Endodermal cell (in vitro differentiated cells): ENCODE measurements around the gene RAB7A. TPM values are rescaled to one million over a fixed set of nuclear protein-coding genes. Genes with fewer than 3 reads are reported as not detected.

Experiments used
- DNase-seq: peaks from one replicate; pipeline ENCODE4 v3.0.0-alpha.2; 2017
- H3K27ac ChIP-seq: 2 replicates; pipeline ENCODE4 v1.5.1; 2013; ENCODE audit warnings: mild to moderate bottlenecking, low read depth, low read length, moderate library complexity
- H3K27me3 ChIP-seq: 2 replicates; pipeline ENCODE4 v1.6.1; 2013; ENCODE audit warnings: mild to moderate bottlenecking, low read length, moderate library complexity; ENCODE audit not compliant: insufficient read depth, control insufficient read depth, poor library complexity, severe bottlenecking
- H3K36me3 ChIP-seq: 2 replicates; pipeline ENCODE4 v1.7.0; 2013; ENCODE audit warnings: mild to moderate bottlenecking, low read length, moderate library complexity; ENCODE audit not compliant: control insufficient read depth, insufficient read depth
- H3K4me1 ChIP-seq: one replicate; pipeline ENCODE4 v1.7.0; 2013; ENCODE audit warnings: low read length; ENCODE audit not compliant: control insufficient read depth, insufficient read depth
- H3K4me3 ChIP-seq: 2 replicates; pipeline ENCODE4 v1.5.1; 2013; ENCODE audit warnings: mild to moderate bottlenecking, low read length, moderate library complexity
- H3K9ac ChIP-seq: 2 replicates; pipeline ENCODE4 v1.6.1; 2013; ENCODE audit warnings: mild to moderate bottlenecking, low read length, moderate library complexity; ENCODE audit not compliant: poor library complexity, severe bottlenecking; ENCODE audit errors: extremely low read depth
- H3K9me3 ChIP-seq: 2 replicates; pipeline ENCODE4 v1.6.1; 2013; ENCODE audit warnings: mild to moderate bottlenecking, low read length, moderate library complexity; ENCODE audit not compliant: control insufficient read depth
- H3K27ac Mint-ChIP-seq: 2 replicates; pipeline ENCODE4 v1.8.0; 2020; ENCODE audit warnings: mixed read lengths
- H3K27me3 Mint-ChIP-seq: 2 replicates; pipeline ENCODE4 v1.8.0; 2021; ENCODE audit warnings: mild to moderate bottlenecking, mixed read lengths; ENCODE audit not compliant: insufficient read depth
- H3K36me3 Mint-ChIP-seq: 2 replicates; pipeline ENCODE4 v1.8.0; 2020; ENCODE audit warnings: low read depth, mixed read lengths
- H3K4me1 Mint-ChIP-seq: 2 replicates; pipeline ENCODE4 v1.8.0; 2020; ENCODE audit warnings: mixed read lengths
- H3K4me3 Mint-ChIP-seq: 2 replicates; pipeline ENCODE4 v1.8.0; 2020; ENCODE audit warnings: mild to moderate bottlenecking, moderate library complexity, mixed read lengths
- H3K9me3 Mint-ChIP-seq: 2 replicates; pipeline ENCODE4 v1.8.0; 2020; ENCODE audit warnings: mild to moderate bottlenecking, mixed read lengths
- CTCF ChIP-seq: fragments of 200-600 bp; sonication (generic); conservative IDR thresholded peaks from 2 replicates; pipeline ENCODE4 v1.5.0; 2021; ENCODE audit warnings: antibody characterized with exemption, mild to moderate bottlenecking
- WGBS, 2 experiments: methylation state at CpG; one replicate each; pipeline versions ENCODE4 v1.1.5 to v1.1.7; 2013; ENCODE audit warnings: missing lambda C conversion rate in 2 of 2, mixed read lengths in 1 of 2; ENCODE audit not compliant: insufficient coverage in 1 of 2, insufficient read length in 1 of 2; 5-methylcytosine and 5-hydroxymethylcytosine counted together
- total RNA-seq, 2 donors: library from RNA; stranded (reverse); fragmentation: NEBNext Ultra II Directional in 1 of 2; extraction: Animal tissue kit (Norgen Biotek cat#: 25700) in 1 of 2; gene quantifications; 2 replicates in 1 of 2; 3 replicates in 1 of 2; pipeline ENCODE4 v1.2.1, GENCODE V29; 2021

RAB7A gene
- total RNA-seq, 2 donors from 2014 or later = 166 to 194 TPM

DNA sequence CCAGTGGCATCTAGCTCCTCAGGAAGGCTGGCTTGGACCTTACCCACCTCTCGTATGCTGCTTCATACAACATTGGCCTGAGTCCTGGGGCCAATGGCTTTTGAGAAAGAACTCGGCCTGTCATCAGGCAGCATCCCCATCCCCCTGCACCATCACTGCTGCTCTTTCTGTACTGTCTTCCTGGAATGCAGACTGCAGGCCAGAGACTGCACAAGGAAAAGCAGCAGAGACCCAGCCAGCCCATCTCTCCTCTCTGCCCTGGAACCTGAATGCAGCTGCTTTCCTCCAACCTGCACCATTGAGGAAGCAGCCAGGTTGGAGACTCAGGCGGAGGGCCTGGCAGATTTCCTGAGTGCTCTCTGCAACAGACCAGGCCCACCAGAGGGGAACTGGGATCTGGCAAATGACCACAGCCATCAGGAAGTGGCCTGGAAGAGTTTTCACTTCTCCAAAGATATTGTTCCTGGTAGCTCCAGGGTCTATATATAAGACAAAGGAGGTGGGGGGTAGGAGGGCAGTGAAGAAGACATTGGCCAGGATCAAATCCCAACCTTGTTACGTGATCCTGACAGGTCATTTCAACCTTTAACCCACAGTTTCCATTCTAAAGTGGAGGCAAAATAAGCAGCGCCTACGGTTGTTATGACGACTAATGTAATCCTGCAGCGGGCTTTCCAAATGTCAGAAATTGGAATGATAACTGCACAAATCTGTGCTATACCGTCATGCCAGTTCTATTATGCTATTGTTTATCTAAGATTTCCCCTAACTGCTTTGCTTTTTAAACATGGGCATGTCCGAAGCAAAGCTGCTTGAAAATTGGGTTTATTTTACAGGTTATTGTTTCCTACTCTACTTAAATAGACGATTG lies 24.4 kb upstream of the RAB7A start:
- Histone ChIP-seq H3K27me3 (no peaks in the 10 kb centered on the region), H3K9ac (no peak overlapping the region), H3K9me3 (no peaks in the 10 kb centered on the region), H3K36me3 (no peaks in the 10 kb centered on the region), H3K4me3 (no peak overlapping the region), H3K27ac (no peak overlapping the region), H3K4me1 (no peaks in the 10 kb centered on the region)
- WGBS, 2 experiments = 84 to 91% methylated on average over 8 to 11 of the region's 11 CpGs
- no peaks in the 10 kb centered on the region for H3K4me1 Mint-ChIP-seq
- H3K36me3 Mint-ChIP-seq = no peaks in the 10 kb centered on the region
- TF ChIP-seq CTCF = no peak
- H3K4me3 Mint-ChIP-seq = no peak overlapping the region
- H3K27ac Mint-ChIP-seq = no peak overlapping the region
- no peaks in the 10 kb centered on the region for H3K27me3 Mint-ChIP-seq
- no peaks in the 10 kb centered on the region for H3K9me3 Mint-ChIP-seq
- DNase-seq = no peak

- no peaks in the 10 kb centered on the region for H3K27me3 Mint-ChIP-seq
- H3K4me1 ChIP-seq = no peaks in the 10 kb centered on the region
- H3K9me3 Mint-ChIP-seq = no peaks in the 10 kb centered on the region
- no peaks in the 10 kb centered on the region for H3K36me3 ChIP-seq
- no peak overlapping the region for H3K9ac ChIP-seq
- no peak for DNase-seq
- no peak overlapping the region for H3K4me3 ChIP-seq
- H3K9me3 ChIP-seq = no peaks in the 10 kb centered on the region
- H3K36me3 Mint-ChIP-seq = no peaks in the 10 kb centered on the region
- TF ChIP-seq CTCF = no peak
- WGBS, 2 experiments = 94 to 95% methylated on average over 3 of the region's 3 CpGs
- H3K27ac Mint-ChIP-seq = no peak overlapping the region
- H3K4me3 Mint-ChIP-seq = no peak overlapping the region
- H3K27me3 ChIP-seq = no peaks in the 10 kb centered on the region
- no peak overlapping the region for H3K27ac ChIP-seq
- H3K4me1 Mint-ChIP-seq = no peaks in the 10 kb centered on the region
These were observed 23.6 kb upstream of the RAB7A start for GRCh38 chr3:128702391-128702790.

DNA sequence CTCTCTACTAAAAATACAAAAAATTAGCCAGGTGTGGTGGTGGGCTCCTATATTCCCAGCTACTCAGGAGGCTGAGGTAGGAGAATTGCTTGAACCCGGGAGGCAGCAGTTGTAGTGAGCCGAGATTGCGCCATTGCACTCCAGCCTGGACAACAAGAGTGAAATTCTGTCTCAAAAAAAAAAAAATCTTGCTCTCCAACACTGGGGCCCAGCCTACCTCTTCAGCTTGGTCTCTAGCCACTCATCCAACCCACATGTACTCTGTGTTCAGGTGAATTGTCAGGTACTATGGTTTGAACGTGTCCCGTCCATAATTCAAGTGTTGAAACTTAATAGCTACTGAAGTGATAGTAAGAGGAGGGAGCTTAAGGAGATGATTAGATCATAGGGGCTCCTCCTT lies 22.4 kb upstream of the RAB7A start:
- Histone ChIP-seq H3K4me3 (no peak overlapping the region), H3K9ac (no peak overlapping the region), H3K36me3 (no peaks in the 10 kb centered on the region), H3K27me3 (no peaks in the 10 kb centered on the region), H3K4me1 (no peaks in the 10 kb centered on the region), H3K9me3 (no peaks in the 10 kb centered on the region), H3K27ac (no peak overlapping the region)
- DNase-seq = no peak
- no peaks in the 10 kb centered on the region for H3K27me3 Mint-ChIP-seq
- H3K36me3 Mint-ChIP-seq = no peaks in the 10 kb centered on the region
- no peak for TF ChIP-seq CTCF
- no peak overlapping the region for H3K4me3 Mint-ChIP-seq
- H3K9me3 Mint-ChIP-seq = no peaks in the 10 kb centered on the region
- WGBS, 2 experiments = 92 to 95% methylated on average over 5 of the region's 5 CpGs
- H3K4me1 Mint-ChIP-seq = peaks cover 3% of the 10 kb centered on the region
- H3K27ac Mint-ChIP-seq = no peak overlapping the region
